DND-41 (cell line): ENCODE measurements around the gene EML6.

Experiments
- ATAC-seq: fragments of 200-7000 bp; cut with Tn5 transposase; 3 replicates; pipeline ENCODE4 v1.9.1; 2021; ENCODE audit warnings: low read depth; ENCODE audit not compliant: insufficient read depth
- DNase-seq: peaks from one replicate; pipeline ENCODE4 v3.0.0-alpha.2; 2020
- H2AFZ ChIP-seq: 2 replicates; pipeline ENCODE4 v1.6.0; 2012; ENCODE audit warnings: low read depth, low read length
- H3K27ac ChIP-seq: 2 replicates; pipeline ENCODE4 v1.5.1; 2012; ENCODE audit warnings: low read length, inconsistent platforms
- H3K27me3 ChIP-seq: fragments of 200-600 bp; sonication (generic); 2 replicates; pipeline ENCODE4 v1.6.0; 2012; ENCODE audit warnings: low read length, mild to moderate bottlenecking, inconsistent platforms; ENCODE audit not compliant: insufficient read depth, poor library complexity
- H3K36me3 ChIP-seq: 2 replicates; pipeline ENCODE4 v1.5.1; 2012; ENCODE audit warnings: low read length, inconsistent platforms; ENCODE audit not compliant: insufficient read depth
- H3K4me1 ChIP-seq: 2 replicates; pipeline ENCODE4 v1.5.1; 2012; ENCODE audit warnings: mild to moderate bottlenecking, low read length; ENCODE audit not compliant: insufficient read depth
- H3K4me2 ChIP-seq: 2 replicates; pipeline ENCODE4 v1.6.0; 2012; ENCODE audit warnings: mild to moderate bottlenecking, moderate library complexity, low read length, inconsistent platforms; ENCODE audit not compliant: insufficient read depth
- H3K4me3 ChIP-seq, 2 experiments: fragments of 200-600 bp in 1 of 2; shearing (Covaris generic) in 1 of 2; 2 replicates each; pipeline ENCODE4 v1.5.1; 2012 to 2016; ENCODE audit warnings: inconsistent platforms in 2 of 2, low read length in 2 of 2, mild to moderate bottlenecking in 2 of 2, low read depth in 1 of 2, moderate library complexity in 1 of 2
- H3K79me2 ChIP-seq: 2 replicates; pipeline ENCODE4 v1.6.0; 2012; ENCODE audit warnings: low read length, inconsistent platforms; ENCODE audit not compliant: insufficient read depth
- H3K9ac ChIP-seq: 2 replicates; pipeline ENCODE4 v1.6.0; 2012; ENCODE audit warnings: low read depth, mild to moderate bottlenecking, inconsistent platforms, low read length, moderate library complexity
- H3K9me3 ChIP-seq: 2 replicates; pipeline ENCODE4 v1.5.1; 2012; ENCODE audit warnings: low read length, moderate library complexity, mild to moderate bottlenecking, inconsistent platforms; ENCODE audit not compliant: insufficient read depth, severe bottlenecking
- H4K20me1 ChIP-seq: 2 replicates; pipeline ENCODE4 v1.6.0; 2012; ENCODE audit warnings: low read length; ENCODE audit not compliant: insufficient read depth
- EZH2 ChIP-seq: IDR thresholded peaks from 3 replicates; pipeline ENCODE4 v1.6.1; 2012; ENCODE audit warnings: borderline replicate concordance, low read depth, mild to moderate bottlenecking, moderate library complexity, low read length, inconsistent platforms; ENCODE audit not compliant: severe bottlenecking
- TF ChIP-seq, protein P1 (sequence below): IDR thresholded peaks from 2 replicates; pipeline ENCODE4 v1.5.1; 2012; ENCODE audit warnings: borderline replicate concordance, low read length, moderate library complexity, mild to moderate bottlenecking; ENCODE audit not compliant: poor library complexity, severe bottlenecking; ENCODE audit errors: extremely low read depth

The EML6 gene

GRCh38 chr2:54768772-54769428, 45.4 kb downstream of the EML6 start:
- Histone ChIP-seq H3K27ac (no peak overlapping the region), H3K4me3 (no peak overlapping the region), H3K4me1 (no peaks in the 10 kb centered on the region), H3K4me2 (no peak overlapping the region), H3K27me3 (no peaks in the 10 kb centered on the region), H4K20me1 (no peaks in the 10 kb centered on the region), H3K9ac (no peak overlapping the region), H3K79me2 (no peaks in the 10 kb centered on the region), H3K9me3 (no peaks in the 10 kb centered on the region), H2AFZ (no peak overlapping the region), H3K36me3 (no peaks in the 10 kb centered on the region)
- no peak for TF ChIP-seq EZH2
- TF ChIP-seq, protein P1, sequence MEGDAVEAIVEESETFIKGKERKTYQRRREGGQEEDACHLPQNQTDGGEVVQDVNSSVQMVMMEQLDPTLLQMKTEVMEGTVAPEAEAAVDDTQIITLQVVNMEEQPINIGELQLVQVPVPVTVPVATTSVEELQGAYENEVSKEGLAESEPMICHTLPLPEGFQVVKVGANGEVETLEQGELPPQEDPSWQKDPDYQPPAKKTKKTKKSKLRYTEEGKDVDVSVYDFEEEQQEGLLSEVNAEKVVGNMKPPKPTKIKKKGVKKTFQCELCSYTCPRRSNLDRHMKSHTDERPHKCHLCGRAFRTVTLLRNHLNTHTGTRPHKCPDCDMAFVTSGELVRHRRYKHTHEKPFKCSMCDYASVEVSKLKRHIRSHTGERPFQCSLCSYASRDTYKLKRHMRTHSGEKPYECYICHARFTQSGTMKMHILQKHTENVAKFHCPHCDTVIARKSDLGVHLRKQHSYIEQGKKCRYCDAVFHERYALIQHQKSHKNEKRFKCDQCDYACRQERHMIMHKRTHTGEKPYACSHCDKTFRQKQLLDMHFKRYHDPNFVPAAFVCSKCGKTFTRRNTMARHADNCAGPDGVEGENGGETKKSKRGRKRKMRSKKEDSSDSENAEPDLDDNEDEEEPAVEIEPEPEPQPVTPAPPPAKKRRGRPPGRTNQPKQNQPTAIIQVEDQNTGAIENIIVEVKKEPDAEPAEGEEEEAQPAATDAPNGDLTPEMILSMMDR: no peak
- no peak for ATAC-seq
- no peak for DNase-seq

- DNase-seq: no peak
- H3K4me1 ChIP-seq: no peaks in the 10 kb centered on the region
- H3K9me3 ChIP-seq: peaks cover 2% of the 10 kb centered on the region
- no peak overlapping the region for H3K4me3 ChIP-seq
- H2AFZ ChIP-seq: no peak overlapping the region
- no peaks in the 10 kb centered on the region for H3K36me3 ChIP-seq
- no peak overlapping the region for H3K27ac ChIP-seq
- no peaks in the 10 kb centered on the region for H4K20me1 ChIP-seq
- H3K9ac ChIP-seq: no peak overlapping the region
- no peak overlapping the region for H3K4me2 ChIP-seq
- no peaks in the 10 kb centered on the region for H3K27me3 ChIP-seq
- H3K79me2 ChIP-seq: no peaks in the 10 kb centered on the region
- TF ChIP-seq EZH2: no peak
- TF ChIP-seq, protein P1: no peak
- no peak for ATAC-seq
Measured at GRCh38 chr2:54770211-54770610, 46.7 kb downstream of the EML6 start.

GRCh38 chr2:54770676-54771075, 47.2 kb downstream of the EML6 start:
- no peak for ATAC-seq
- peaks cover 5% of the 10 kb centered on the region for H3K9me3 ChIP-seq
- DNase-seq: no peak
- no peak overlapping the region for H3K4me3 ChIP-seq
- no peaks in the 10 kb centered on the region for H3K27me3 ChIP-seq
- no peaks in the 10 kb centered on the region for H4K20me1 ChIP-seq
- no peak overlapping the region for H3K27ac ChIP-seq
- H3K4me1 ChIP-seq: no peaks in the 10 kb centered on the region
- no peaks in the 10 kb centered on the region for H3K36me3 ChIP-seq
- H3K4me2 ChIP-seq: no peak overlapping the region
- no peak overlapping the region for H2AFZ ChIP-seq
- H3K79me2 ChIP-seq: no peaks in the 10 kb centered on the region
- no peak overlapping the region for H3K9ac ChIP-seq
- no peak for TF ChIP-seq EZH2
- TF ChIP-seq, protein P1: no peak
